Measurements from ENCODE around the gene CCDC157. TPM values are rescaled to one million over a fixed set of nuclear protein-coding genes. Genes with fewer than 3 reads are reported as not detected.
"Not testable (repeated sequence)": the region's sequence is repeated elsewhere in the genome, so short reads cannot be mapped to it uniquely, and the experiment has no call there.

Gene CCDC157
- total RNA-seq, 2 donors from 2014 or later, result 0.76 to 0.88 TPM

GRCh38 chr22:30401024-30401423 is 44.2 kb downstream of the CCDC157 start:
- DNase-seq (ENCODE audit: low spot score); intact Hi-C loops (cut with DNase I): not testable (repeated sequence)

- no peak for DNase-seq (ENCODE audit: low spot score)
- intact Hi-C loops (cut with DNase I), result no loop called here
Measured at GRCh38 chr22:30402028-30402765, 45.4 kb downstream of the CCDC157 start.

- intact Hi-C loops (cut with DNase I); DNase-seq (ENCODE audit: low spot score): not testable (repeated sequence)
Measured at GRCh38 chr22:30402766-30403104, 45.9 kb downstream of the CCDC157 start.

GRCh38 chr22:30404307-30404706 is 47.5 kb downstream of the CCDC157 start:
- intact Hi-C loops (cut with DNase I), result no loop called here
- no peak for DNase-seq (ENCODE audit: low spot score)

- intact Hi-C loops (cut with DNase I), result no loop called here
- DNase-seq (ENCODE audit: low spot score), result no peak
Measured at GRCh38 chr22:30405731-30406130, 48.9 kb downstream of the CCDC157 start.

- DNase-seq (ENCODE audit: low spot score), result no peak
- intact Hi-C loops (cut with DNase I), result no loop called here
Measured at GRCh38 chr22:30406400-30406799, 49.6 kb downstream of the CCDC157 start.

- no peak for DNase-seq (ENCODE audit: low spot score)
- intact Hi-C loops (cut with DNase I), result no loop called here
Measured at GRCh38 chr22:30408388-30409102, 51.7 kb downstream of the CCDC157 start.

GRCh38 chr22:30411780-30412179 is 55.0 kb downstream of the CCDC157 start:
- intact Hi-C loops (cut with DNase I), result no loop called here
- DNase-seq (ENCODE audit: low spot score), result no peak

GRCh38 chr22:30413001-30413400 is 56.2 kb downstream of the CCDC157 start:
- intact Hi-C loops (cut with DNase I), result no loop called here
- DNase-seq (ENCODE audit: low spot score), result no peak

- intact Hi-C loops (cut with DNase I), result no loop called here
- DNase-seq (ENCODE audit: low spot score), result no peak
Measured at GRCh38 chr22:30413745-30414524, 57.1 kb downstream of the CCDC157 start.

- DNase-seq (ENCODE audit: low spot score), result no peak
- intact Hi-C loops (cut with DNase I), result no loop called here
Measured at GRCh38 chr22:30414525-30415047, 57.8 kb downstream of the CCDC157 start.

- DNase-seq (ENCODE audit: low spot score), result no peak
- intact Hi-C loops (cut with DNase I), result no loop called here
Measured at GRCh38 chr22:30416403-30416802, 59.6 kb downstream of the CCDC157 start.

GRCh38 chr22:30416837-30417236 is 60.0 kb downstream of the CCDC157 start:
- intact Hi-C loops (cut with DNase I), result no loop called here
- no peak for DNase-seq (ENCODE audit: low spot score)

- intact Hi-C loops (cut with DNase I), result no loop called here
- no peak for DNase-seq (ENCODE audit: low spot score)
Measured at GRCh38 chr22:30420347-30421125, 63.7 kb downstream of the CCDC157 start.

- no peak for DNase-seq (ENCODE audit: low spot score)
- intact Hi-C loops (cut with DNase I), result no loop called here
Measured at GRCh38 chr22:30421695-30422480, 65.1 kb downstream of the CCDC157 start.

- intact Hi-C loops (cut with DNase I), result no loop called here
- peak; percentile 92 for DNase-seq (ENCODE audit: low spot score)
Measured at GRCh38 chr22:30422481-30423300, 65.9 kb downstream of the CCDC157 start.

- intact Hi-C loops (cut with DNase I), result no loop called here
- no peak for DNase-seq (ENCODE audit: low spot score)
Measured at GRCh38 chr22:30423301-30423958, 66.6 kb downstream of the CCDC157 start.
